KMS-11 (cell line): Measurements from ENCODE around the gene CLIC3.

Source experiments
- H2AFZ ChIP-seq: fragments of 200-600 bp; sonication (generic); 2 replicates; pipeline ENCODE4 v1.6.1; 2016; ENCODE audit warnings: antibody characterized with exemption, mixed run types, low read depth
- H3K27ac ChIP-seq: fragments of 200-600 bp; sonication (generic); 2 replicates; pipeline ENCODE4 v1.6.1; 2016; ENCODE audit warnings: mild to moderate bottlenecking, mixed run types
- H3K27me3 ChIP-seq: fragments of 200-600 bp; sonication (generic); 2 replicates; pipeline ENCODE4 v1.6.1; 2017; ENCODE audit warnings: mild to moderate bottlenecking, low read depth, mixed run types, moderate library complexity; ENCODE audit not compliant: insufficient read depth
- H3K36me3 ChIP-seq: fragments of 200-600 bp; sonication (generic); 2 replicates; pipeline ENCODE4 v1.6.1; 2017; ENCODE audit warnings: mild to moderate bottlenecking, mixed run types; ENCODE audit not compliant: insufficient read depth
- H3K4me1 ChIP-seq: fragments of 200-600 bp; sonication (generic); 2 replicates; pipeline ENCODE4 v1.6.1; 2016; ENCODE audit warnings: mild to moderate bottlenecking, low read depth, mixed run types; ENCODE audit not compliant: poor library complexity, severe bottlenecking
- H3K4me2 ChIP-seq: fragments of 200-600 bp; sonication (generic); 2 replicates; pipeline ENCODE4 v1.7.0; 2016; ENCODE audit warnings: mild to moderate bottlenecking, mixed run types
- H3K4me3 ChIP-seq: fragments of 200-600 bp; sonication (generic); IDR thresholded peaks from 2 replicates; pipeline ENCODE4 v1.6.1; 2017; ENCODE audit warnings: low read depth, low read length, mixed read lengths; ENCODE audit not compliant: insufficient read depth
- H3K79me2 ChIP-seq: fragments of 200-600 bp; sonication (generic); 2 replicates; pipeline ENCODE4 v1.6.1; 2016; ENCODE audit warnings: low read depth, mixed run types; ENCODE audit not compliant: insufficient read depth
- H3K9ac ChIP-seq: fragments of 200-600 bp; sonication (generic); 2 replicates; pipeline ENCODE4 v1.6.1; 2016; ENCODE audit warnings: mild to moderate bottlenecking, mixed run types
- H4K20me1 ChIP-seq: fragments of 200-600 bp; sonication (generic); 2 replicates; pipeline ENCODE4 v1.6.1; 2016; ENCODE audit warnings: mild to moderate bottlenecking, mixed run types; ENCODE audit not compliant: insufficient read depth
- CTCF ChIP-seq: fragments of 200-600 bp; sonication (generic); conservative IDR thresholded peaks from 2 replicates; pipeline ENCODE4 v1.6.1; 2017; ENCODE audit warnings: low read depth, mild to moderate bottlenecking, antibody characterized with exemption, low read length, moderate library complexity, mixed read lengths

Gene CLIC3

GRCh38 chr9:136954270-136955083, 41.9 kb downstream of the CLIC3 start:
- no peaks in the 10 kb centered on the region for H3K36me3 ChIP-seq
- no peaks in the 10 kb centered on the region for H3K79me2 ChIP-seq
- no peak overlapping the region for H3K27ac ChIP-seq
- no peak overlapping the region for H2AFZ ChIP-seq
- peaks cover 9% of the 10 kb centered on the region for H3K4me1 ChIP-seq
- H3K4me3 ChIP-seq = no peak overlapping the region
- H4K20me1 ChIP-seq = no peaks in the 10 kb centered on the region
- H3K9ac ChIP-seq = no peak overlapping the region
- no peak for TF ChIP-seq CTCF
- no peak overlapping the region for H3K4me2 ChIP-seq
- peaks cover 7% of the 10 kb centered on the region; the same call in 1 of the 2 replicates for H3K27me3 ChIP-seq

GRCh38 chr9:136953771-136954269, 42.5 kb downstream of the CLIC3 start:
- Histone ChIP-seq H3K27ac (no peak overlapping the region), H2AFZ (no peak overlapping the region), H3K9ac (no peak overlapping the region), H3K27me3 (peaks cover 7% of the 10 kb centered on the region; the same call in 1 of the 2 replicates), H3K4me2 (no peak overlapping the region), H3K36me3 (no peaks in the 10 kb centered on the region), H3K79me2 (no peaks in the 10 kb centered on the region), H3K4me3 (no peak overlapping the region), H3K4me1 (peaks cover 10% of the 10 kb centered on the region), H4K20me1 (no peaks in the 10 kb centered on the region)
- TF ChIP-seq CTCF = no peak

GRCh38 chr9:136952876-136953770, 43.2 kb downstream of the CLIC3 start:
- Histone ChIP-seq H2AFZ (no peak overlapping the region), H3K4me2 (no peak overlapping the region), H3K4me1 (peaks cover 16% of the 10 kb centered on the region), H3K27me3 (peaks cover 7% of the 10 kb centered on the region; the same call in 1 of the 2 replicates), H4K20me1 (no peaks in the 10 kb centered on the region), H3K27ac (no peak overlapping the region), H3K36me3 (no peaks in the 10 kb centered on the region), H3K4me3 (no peak overlapping the region), H3K79me2 (no peaks in the 10 kb centered on the region), H3K9ac (no peak overlapping the region)
- no peak for TF ChIP-seq CTCF

- peaks cover 7% of the 10 kb centered on the region; the same call in 1 of the 2 replicates for H3K27me3 ChIP-seq
- no peak for TF ChIP-seq CTCF
- H3K79me2 ChIP-seq = no peaks in the 10 kb centered on the region
- no peak overlapping the region for H3K4me2 ChIP-seq
- no peak overlapping the region for H3K27ac ChIP-seq
- H3K9ac ChIP-seq = no peak overlapping the region
- peaks cover 16% of the 10 kb centered on the region for H3K4me1 ChIP-seq
- H4K20me1 ChIP-seq = no peaks in the 10 kb centered on the region
- no peak overlapping the region for H2AFZ ChIP-seq
- no peak overlapping the region for H3K4me3 ChIP-seq
- H3K36me3 ChIP-seq = no peaks in the 10 kb centered on the region
Observed at GRCh38 chr9:136952321-136952850, 44.0 kb downstream of the CLIC3 start.
